VCaP (cell line): ENCODE data around the gene MRPL20.
A peak's percentile ranks its signal among the peaks of the same experiment; 100 is the strongest.

Experiments used
- H3K27ac ChIP-seq: fragments of 450-650 bp; 2 replicates; pipeline ENCODE4 v1.5.1; 2017
- TF ChIP-seq, protein P1 (sequence below): fragments of 450-650 bp; conservative IDR thresholded peaks from 2 replicates; pipeline ENCODE4 v1.5.1; 2017; ENCODE audit warnings: mild to moderate bottlenecking, moderate library complexity

MRPL20 gene

DNA sequence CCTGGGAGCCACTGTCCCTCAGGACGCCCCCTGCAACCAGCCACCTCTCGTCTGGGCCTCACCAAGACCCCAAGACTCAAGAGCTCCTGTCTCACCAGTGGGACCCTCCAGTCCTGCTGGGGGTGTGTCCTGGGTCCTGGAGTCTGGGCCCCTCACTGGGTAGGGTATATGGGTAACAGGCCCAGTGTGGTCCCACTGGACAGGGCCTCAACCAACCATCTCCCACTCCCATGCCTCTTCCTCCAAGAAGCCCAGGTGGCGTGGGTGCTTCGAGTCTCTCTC lies 27.7 kb upstream of the MRPL20 start:
- peak overlapping the region; percentile 99 for H3K27ac ChIP-seq
- TF ChIP-seq, protein P1, sequence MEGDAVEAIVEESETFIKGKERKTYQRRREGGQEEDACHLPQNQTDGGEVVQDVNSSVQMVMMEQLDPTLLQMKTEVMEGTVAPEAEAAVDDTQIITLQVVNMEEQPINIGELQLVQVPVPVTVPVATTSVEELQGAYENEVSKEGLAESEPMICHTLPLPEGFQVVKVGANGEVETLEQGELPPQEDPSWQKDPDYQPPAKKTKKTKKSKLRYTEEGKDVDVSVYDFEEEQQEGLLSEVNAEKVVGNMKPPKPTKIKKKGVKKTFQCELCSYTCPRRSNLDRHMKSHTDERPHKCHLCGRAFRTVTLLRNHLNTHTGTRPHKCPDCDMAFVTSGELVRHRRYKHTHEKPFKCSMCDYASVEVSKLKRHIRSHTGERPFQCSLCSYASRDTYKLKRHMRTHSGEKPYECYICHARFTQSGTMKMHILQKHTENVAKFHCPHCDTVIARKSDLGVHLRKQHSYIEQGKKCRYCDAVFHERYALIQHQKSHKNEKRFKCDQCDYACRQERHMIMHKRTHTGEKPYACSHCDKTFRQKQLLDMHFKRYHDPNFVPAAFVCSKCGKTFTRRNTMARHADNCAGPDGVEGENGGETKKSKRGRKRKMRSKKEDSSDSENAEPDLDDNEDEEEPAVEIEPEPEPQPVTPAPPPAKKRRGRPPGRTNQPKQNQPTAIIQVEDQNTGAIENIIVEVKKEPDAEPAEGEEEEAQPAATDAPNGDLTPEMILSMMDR = no peak

DNA sequence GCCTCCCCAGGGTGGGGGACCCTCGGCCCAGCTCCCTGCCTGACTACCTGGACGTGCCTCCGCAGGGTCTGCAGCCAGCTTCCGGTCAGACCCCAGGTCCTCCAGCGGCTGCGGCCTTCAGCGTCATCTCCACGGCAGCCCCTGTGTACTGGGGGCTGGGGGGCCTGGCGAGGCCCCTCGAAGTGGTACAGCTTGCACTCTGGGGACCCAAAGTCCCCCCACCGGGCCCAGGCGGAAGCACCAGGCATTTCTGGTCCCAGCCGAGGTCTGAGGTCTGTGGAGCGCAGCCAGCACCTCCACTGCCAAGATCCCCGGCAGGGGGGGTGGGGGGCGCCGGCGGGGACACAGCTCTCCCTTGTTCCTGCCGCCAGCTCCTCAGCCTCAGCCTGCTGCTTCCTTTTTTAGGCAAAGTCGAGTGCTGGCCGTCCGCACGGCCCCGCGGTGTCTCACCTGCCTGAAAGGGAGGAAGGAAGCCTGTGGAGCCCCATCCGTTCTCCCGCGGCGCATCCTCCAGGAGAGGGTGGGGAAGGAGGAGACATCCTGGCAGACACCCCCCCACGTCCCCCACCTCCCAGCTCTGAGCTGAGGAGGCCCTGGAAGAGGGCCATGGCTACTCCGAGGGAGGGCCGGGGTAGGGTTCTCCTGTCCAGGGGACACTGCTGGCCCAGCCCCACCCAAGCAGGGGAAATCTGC lies 27.2 kb upstream of the MRPL20 start:
- TF ChIP-seq, protein P1 = no peak
- H3K27ac ChIP-seq = peak overlapping the region; percentile 99

GRCh38 chr1:1433804-1434130 lies 26.7 kb upstream of the MRPL20 start:
- TF ChIP-seq, protein P1 = no peak
- H3K27ac ChIP-seq = peak overlapping the region; percentile 99

- peak overlapping the region; percentile 99 for H3K27ac ChIP-seq
- TF ChIP-seq, protein P1 = no peak
These were observed 26.1 kb upstream of the MRPL20 start for GRCh38 chr1:1432951-1433803.

DNA sequence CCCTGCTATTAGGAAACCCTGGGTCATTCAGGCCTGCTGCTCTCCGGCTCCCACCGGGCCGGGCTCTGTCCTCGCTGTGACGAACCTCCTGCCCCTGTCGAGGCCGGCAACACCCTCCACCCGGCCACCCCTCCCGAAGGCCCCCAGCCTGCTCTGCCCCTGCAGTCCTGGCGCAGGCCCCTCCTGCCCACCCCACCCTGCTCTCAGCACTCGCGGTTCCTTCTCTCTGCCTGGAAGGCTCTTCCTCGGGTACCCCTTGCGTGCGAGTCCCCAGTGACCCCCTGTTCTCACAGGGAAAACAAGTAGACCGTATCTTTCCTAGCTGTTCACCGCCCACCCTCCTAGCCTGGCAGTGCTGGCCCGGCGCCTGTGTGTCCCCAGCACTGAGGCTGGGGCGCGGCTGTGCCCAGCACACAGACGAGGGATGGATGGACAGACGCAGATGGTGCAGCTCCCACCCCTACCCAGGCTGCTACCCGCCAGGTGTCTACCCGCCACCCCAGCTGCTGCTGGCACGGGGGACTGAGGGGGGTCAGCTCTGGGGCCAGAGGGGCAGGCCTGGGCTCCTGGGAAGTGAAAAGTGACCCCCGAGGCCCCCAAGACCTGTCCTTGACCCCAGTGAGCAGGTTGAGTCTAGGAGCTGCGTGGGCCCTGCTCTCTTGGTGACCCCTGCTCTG lies 25.3 kb upstream of the MRPL20 start:
- TF ChIP-seq, protein P1 = no peak
- peak overlapping the region; percentile 99 for H3K27ac ChIP-seq

DNA sequence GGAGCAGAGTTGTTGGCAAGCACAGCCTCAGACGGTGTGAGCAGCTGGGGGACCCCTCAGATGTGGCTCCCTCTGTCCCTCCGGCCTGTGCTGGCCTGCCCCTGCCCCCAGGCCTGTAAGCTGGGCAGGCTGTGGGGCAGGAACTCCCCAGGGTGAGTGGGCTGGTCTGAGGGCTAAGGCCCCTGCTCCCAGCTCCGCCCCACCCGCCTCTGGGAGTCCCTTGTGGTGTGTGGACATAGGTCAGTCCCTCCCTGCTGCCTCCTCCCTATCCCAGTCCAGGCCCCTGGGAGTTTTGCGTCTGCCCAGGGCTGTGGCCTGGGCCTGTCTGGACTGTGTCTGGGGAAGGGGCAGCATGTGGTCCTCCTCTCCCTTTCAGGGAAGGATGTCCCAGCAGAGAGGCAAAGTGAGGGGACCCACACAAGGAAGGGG lies 24.8 kb upstream of the MRPL20 start:
- H3K27ac ChIP-seq = peak overlapping the region; percentile 99

More for the DNA sequence above, 24.8 kb upstream of the MRPL20 start:
- TF ChIP-seq, protein P1 = no peak
